T-helper 1 cell treated with Interleukin-12 subunit alpha and Interleukin-12 subunit beta and Interleukin-4 antibody, amounts not matched to agents 30 ng/mL and 1 ng/mL, for 36 hours (primary cell): ENCODE results near the gene TXNL4B. TPM values are rescaled to one million over a fixed set of nuclear protein-coding genes. Genes with fewer than 3 reads are reported as not detected.

Source experiments
- intact Hi-C: fragments of 100-400 bp; cut with micrococcal nuclease; formaldehyde crosslinking; loops from one replicate; pipeline ENCODE4 v1.15.1; 2024
- total RNA-seq: library from RNA; stranded (reverse); gene quantifications from 2 replicates; pipeline ENCODE4 v1.2.3, GENCODE V29; 2022

The TXNL4B gene
- total RNA-seq, 1 donor from 2014 or later: 17.6 TPM

DNA sequence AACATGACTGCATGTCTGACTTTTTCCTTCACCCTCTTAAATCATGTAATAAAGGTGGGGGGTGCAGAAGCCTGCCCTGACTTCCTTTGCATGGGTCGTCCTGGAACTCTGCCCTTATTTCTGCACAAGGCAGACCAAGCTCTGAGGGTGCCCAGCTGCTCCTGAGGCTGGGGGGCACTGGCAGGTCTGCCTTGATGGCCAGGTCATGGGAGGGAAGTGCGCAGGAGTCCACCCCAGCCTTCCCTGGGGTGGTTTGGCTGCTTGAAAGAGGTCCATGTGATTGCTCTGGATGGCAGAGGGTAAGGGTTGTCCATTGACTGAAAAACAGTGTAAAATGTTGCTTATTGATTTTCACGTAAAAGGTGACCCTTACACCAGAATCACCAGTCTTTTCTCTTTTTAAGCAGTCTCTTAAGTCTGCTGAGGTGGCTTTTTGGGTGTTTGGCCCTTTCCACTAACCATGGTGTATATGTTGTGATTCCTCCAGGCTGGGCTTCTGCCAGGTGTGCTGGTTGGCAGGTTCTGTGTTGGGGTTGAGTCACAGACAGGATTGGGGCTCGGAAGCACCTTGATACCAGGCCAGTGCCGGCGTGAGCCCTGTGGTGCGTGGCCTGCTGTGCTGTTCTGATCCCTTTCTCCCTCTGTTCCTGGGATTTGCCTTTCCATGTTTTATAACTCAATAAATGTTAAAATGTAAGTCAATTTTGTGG is 19.6 kb upstream of the TXNL4B start:
- intact Hi-C loops: no loop called here

DNA sequence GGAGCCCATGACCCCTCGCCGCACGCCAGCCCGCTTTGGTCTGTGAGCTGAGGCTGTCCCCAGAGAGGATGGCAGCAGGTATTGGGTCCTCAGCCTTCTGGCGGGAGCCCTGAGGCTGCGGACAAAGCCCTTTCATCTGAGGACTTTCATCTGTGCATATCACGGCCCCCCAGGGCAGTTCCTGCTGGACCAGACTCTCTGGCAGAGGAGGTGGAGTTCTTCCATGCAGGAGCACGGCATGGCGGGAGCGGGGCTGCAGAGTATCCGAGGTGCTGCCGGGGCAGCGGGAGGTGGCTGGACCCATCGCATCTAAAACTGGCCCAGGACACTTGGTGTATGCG is 19.0 kb upstream of the TXNL4B start:
- intact Hi-C loops: no loop called here

DNA sequence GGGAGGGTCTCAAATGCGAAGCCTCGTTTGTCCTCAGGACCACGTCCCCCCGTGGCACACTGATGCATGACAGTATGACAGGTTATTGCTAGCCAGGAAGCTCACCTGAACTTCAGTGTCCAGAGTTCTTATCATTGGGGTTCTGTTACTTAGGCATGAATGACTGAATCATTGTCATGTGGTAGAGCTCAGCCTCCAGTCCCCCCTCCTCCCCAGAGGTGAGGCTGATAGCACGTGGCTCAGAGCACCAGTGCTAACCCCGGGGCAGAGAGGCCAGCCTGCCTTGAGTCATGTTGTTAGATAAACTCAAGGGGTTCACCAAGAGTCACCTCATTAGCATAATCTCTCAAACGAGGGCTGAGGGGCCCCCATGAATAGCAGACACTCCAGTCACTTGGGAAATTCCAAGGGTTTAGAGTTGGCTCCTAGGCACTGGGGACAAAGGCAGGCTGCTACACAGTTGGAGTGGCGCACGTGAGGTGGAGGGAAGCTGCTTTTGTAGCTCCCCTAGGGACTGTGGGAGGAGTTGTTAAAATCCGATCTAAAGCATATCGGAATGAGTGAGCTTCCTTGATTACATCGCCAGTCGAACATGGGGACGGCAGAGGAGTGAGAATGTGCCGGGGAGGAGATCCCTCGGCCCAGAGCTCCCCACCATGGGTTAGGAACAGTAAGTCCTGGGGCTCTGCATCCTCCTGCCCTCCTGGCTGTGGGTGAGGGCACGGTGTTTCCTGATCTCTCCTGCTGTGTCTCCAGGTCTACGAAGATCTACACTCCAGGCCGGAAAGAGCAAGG is 18.4 kb upstream of the TXNL4B start:
- intact Hi-C loops: no loop called here

DNA sequence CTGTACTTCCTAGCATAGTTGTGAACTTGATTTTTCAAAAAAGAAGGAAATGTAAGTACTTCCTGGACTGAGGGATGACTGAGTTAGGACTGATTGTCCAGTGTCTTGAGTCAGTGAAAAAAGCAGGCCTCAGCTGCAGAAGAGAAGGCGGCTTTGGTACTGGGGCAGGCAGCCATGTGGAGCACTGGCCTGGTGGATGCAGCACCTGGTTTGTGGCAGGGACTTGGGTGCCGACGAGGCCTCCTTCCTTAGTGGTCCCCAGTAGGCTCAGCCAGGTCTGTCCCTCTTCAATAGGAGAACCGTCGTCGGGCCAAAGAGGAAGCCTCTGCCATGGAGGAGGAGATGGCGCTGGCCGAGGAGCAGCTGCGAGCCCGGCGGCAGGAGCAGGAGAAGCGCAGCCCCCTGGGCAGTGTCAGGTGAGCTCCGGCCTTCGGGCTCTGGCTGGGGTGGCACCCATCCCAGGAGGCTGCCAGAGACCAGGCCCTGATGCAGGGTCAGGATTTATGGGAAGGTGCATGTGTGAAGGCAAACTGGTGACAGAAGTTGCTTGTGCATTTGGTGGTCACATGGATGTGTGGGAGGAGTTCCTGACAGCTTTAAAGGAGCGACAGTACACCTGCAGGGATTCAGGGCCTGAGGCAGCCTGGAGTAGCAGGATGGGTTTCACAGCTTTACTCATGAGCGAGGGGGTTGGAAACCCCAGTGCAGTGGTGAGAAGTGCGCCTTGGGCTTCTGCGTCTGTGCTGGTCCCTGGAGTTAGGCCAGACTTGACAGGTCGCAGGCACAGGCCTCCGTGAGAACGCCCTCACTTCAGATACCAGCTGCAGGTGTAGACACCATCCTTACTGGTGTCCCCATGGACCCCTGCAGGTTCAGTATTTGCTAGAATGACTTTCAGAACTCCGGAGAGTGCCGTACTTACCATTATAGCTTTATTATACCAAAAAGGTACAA is 17.5 kb upstream of the TXNL4B start:
- intact Hi-C loops: no loop called here

DNA sequence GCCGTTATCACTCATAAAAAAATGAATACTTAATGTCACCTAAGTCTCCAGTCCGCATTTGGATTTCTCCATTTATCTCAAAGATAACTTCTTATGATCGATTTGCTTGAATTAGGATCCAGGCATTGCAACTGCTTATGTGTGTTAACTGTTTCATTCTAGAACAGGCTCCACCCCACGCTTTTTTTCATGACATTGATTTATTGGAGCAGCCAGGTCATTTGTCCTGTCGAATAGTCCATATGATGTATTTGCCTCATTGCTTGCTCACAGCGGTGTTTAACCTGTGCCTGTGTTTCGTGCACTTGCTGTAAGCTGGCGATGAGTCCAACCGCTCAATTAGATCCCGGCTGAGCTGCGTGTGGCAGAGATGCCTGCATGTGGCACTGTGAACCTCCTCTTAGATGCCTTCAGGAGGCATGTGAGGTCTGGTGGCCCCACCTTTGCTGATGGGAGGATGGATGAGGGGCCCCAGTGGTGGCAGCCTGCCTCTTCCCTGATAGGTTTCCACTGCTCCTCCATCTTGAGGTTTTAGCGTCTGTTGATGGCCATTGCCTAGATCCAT is 16.6 kb upstream of the TXNL4B start:
- intact Hi-C loops: no loop called here

DNA sequence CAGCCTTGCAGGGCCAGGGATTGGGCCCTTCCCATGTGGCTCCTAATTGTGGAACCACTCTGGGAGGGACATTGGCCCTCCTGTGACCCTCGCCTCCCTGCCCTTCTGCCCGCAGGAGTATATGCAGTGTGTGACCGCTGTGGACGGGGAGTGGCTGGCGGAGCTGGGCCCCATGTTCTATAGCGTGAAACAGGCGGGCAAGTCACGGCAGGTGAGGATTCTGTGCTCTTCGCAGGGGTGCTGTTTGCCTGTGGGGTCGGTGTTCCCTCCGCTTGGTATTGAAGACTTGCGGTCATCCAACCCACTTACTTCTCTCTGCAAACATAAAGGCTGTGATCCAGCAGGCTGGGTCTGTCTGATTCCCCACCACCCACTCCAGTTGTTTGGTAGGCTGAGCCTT is 15.9 kb upstream of the TXNL4B start:
- intact Hi-C loops: no loop called here

DNA sequence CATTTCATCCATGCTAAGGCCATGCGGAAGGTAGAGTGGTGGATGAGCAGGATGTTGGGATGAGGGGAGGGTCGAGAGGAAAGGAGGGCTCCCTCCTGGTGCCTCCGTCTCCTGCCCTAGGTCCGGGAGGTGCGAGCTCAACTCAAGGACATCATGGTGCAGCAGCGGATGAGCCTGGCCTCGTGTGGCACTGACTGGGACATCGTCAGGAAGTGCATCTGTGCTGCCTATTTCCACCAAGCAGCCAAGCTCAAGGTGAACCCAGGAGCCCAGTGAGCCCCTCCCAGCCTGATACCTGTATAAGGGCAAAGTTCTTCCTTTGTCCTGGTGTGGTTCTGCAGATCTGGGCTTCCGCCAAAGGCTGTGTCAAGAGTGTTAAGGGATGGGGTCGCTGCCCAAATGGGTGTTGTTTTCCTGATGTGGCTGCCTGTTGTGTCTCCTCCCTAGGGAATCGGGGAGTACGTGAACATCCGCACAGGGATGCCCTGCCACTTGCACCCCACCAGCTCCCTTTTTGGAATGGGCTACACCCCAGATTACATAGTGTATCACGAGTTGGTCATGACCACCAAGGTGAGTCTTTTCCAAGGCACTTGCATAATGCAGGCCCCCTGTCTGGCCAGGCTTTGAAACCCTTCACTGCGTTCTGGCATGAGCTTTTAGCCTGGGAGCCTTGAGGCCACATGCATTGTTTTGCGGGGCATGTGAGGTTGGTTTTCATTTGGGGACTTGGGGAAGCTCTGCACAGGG is 15.1 kb upstream of the TXNL4B start:
- intact Hi-C loops: no loop called here

DNA sequence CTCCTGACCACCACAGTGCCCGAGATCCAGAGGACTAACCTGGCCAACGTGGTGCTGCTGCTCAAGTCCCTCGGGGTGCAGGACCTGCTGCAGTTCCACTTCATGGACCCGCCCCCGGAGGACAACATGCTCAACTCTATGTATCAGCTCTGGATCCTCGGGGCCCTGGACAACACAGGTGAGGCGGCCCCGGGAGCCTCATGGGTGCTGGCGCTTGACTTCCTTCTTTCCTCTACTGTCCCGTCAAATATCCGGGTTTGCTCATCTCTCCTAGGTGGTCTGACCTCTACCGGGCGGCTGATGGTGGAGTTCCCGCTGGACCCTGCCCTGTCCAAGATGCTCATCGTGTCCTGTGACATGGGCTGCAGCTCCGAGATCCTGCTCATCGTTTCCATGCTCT is 14.0 kb upstream of the TXNL4B start:
- intact Hi-C loops: no loop called here

DNA sequence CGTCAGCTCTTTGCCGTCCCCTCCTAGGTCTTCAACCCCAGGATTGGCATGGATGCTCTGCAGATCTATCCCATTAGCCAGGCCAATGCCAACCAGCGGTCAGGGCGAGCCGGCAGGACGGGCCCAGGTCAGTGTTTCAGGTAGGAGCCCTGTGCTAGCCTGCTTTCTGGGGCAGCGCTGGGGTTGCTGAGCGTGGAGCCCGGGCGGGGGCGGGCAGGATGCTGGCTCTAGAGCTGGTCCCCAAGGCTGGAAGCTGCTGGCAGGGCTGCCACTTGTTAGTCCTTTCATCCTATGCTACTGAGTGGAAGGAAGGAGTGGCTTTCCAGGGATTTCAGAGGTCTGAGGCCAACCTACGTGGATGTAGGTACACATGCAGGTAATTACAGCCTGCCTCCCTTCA is 12.6 kb upstream of the TXNL4B start:
- intact Hi-C loops: no loop called here

DNA sequence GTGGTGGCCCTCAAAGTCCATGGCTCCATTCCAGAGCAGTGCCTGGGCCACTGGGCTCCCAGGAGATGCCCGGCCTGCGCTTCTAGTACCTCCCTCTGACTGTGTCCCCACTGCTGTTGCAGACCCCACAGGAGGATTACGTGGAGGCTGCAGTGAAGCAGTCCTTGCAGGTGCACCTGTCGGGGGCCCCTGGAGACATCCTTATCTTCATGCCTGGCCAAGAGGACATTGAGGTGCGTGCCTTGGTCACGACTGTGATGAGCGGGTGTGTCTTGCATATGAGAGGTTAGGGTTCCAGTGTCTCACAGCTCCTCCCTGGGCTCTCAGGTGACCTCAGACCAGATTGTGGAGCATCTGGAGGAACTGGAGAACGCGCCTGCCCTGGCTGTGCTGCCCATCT is 11.5 kb upstream of the TXNL4B start:
- intact Hi-C loops: no loop called here

DNA sequence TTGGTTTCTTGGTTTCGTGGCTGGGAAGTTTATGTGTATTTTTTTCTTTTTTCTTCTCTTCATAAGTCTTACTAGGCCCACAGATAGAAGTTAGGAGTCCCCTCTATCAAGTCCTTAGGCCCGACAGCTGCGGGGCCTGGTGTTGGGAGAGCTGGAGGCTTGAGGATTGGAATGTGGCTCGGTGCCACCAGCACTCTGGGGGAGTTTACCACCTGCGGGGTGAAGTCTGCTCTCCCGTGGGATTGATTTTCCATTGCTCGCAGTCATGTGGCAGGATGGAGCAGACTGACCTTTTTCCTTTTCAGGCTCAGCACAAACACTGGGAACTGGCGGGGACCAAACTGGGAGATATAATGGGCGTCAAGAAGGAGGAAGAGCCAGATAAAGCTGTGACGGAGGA is 7.8 kb upstream of the TXNL4B start:
- intact Hi-C loops: no loop called here

DNA sequence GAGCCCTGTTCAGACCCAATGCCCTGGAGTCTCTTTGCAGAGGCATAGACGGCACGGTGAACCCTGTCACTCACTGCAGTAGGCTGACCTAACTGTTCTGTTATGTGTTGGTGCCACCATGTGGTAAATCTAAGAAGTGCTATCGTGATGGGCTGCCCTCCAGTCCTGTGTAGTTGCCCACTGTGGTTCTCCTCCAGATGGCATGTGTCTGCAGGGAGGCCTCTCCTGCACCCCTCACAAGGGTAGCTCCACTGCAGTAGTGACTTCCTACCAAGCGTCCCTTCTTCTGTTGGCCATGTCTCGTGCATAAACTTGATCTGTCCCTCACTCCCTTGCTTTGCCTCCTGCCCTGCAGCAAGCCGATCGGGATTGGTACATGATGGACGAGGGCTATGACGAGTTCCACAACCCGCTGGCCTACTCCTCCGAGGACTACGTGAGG is 6.0 kb upstream of the TXNL4B start:
- intact Hi-C loops: loop anchor here (1.0 kb wide), 1 partner anchor 33 kb away; no protein-coding TSS in a partner anchor

DNA sequence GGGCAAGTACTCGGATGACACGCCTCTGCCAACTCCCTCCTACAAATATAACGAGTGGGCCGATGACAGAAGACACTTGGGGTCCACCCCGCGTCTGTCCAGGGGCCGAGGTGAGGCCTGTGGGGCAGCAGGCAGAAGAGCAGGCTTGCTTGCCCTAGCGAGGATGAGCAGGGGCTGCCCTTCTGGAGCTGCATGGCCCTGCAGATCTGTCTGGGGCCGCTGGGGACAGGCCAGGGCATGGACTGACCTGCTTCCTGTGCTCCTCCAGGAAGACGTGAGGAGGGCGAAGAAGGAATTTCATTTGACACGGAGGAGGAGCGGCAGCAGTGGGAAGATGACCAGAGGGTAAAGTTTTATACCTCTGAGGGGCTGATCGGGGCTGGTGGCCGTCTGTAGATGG is 5.5 kb upstream of the TXNL4B start:
- intact Hi-C loops: loop anchor here (1.0 kb wide), 1 partner anchor 33 kb away; no protein-coding TSS in a partner anchor

DNA sequence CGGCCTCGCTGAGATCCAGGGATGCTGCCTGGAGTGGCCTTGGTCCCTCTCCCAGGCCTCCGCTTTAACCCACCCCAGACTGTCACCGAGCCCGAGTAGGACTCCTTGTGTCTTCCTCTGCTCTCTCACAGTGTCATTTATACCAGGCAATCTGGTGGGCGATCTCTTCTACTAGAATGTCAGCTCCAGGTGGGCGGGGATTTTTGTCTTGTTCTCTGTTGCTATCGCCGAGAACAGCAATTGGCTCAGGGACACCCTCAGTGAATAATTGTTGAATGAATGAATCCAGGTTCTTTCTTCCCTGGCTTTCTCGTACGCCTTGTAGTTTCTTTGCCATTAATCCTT is 818 bp upstream of the TXNL4B start:
- intact Hi-C loops: no loop called here

DNA sequence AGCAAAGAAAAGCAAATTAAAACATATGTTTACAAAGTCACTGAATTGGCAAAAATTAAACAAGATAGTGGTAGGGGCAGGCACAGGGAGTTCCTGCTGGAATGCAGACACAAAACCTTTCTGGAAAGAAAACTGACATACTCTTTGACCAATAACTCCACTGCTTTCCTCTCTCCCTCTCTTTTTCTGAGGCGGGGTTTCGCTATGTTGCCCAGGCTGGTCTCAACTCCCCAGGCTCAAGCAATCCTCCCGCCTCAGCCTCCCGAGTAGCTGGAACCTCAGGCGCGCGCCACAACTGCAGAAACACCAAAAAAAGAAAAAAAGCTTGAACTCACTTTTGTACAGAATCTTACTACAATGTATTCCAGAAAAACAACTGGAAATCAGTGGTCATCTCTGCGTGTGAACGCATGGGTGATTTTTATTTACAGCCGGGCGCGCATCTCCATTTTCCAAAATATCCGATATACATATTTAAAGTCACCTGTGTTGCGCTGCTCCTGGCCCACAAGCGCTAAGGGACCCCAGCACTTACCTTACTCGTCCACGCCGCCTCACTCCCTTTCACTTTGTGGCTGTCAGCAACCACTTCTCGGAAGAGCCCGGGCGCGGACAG is 480 bp downstream of the TXNL4B start:
- intact Hi-C loops: loop anchor here (1.0 to 2.0 kb wide), 13 partner anchors 85 to 1712 kb away; partner anchors contain the start of genes AP1G1, ATXN1L, CMTR2 and DHODH

DNA sequence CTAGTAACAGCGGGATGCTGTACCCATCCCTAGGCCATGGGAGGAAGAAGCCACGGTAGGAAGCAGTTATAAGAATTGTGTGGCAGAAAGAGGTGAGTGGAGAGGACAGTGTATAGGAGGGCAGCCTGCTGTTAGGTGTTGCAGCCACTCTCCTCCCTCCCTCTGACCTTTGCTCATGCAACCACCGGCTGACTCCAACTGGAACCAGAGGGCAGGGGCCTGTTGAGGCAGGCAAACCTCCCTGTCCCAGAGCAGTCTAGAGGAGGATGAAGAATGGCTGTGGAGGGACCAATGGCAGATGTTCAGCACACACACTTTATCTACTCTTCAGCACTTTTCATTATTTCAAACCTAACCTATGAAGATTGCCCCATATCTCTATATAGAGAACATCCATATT is 2.2 kb downstream of the TXNL4B start:
- intact Hi-C loops: no loop called here

DNA sequence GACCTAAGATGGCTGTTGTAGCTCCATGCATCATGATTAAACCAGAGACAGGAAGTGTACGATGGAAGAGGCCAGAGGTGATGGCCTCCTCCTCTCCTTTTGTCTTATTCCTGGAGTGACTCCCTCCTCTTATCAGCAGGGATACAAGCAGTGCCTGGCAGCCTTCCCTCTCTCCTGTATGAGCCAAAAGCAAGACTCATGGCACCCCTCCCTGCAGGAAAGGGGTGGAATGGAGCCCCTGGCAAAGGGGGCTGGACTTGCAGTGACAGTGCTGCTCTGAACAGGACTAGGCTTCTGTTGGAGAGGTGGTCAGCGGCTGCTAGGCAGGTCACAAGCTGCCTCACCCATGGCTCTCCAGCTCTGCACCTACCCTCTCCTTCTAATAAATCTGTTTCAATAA is 8.4 kb downstream of the TXNL4B start:
- intact Hi-C loops: no loop called here

DNA sequence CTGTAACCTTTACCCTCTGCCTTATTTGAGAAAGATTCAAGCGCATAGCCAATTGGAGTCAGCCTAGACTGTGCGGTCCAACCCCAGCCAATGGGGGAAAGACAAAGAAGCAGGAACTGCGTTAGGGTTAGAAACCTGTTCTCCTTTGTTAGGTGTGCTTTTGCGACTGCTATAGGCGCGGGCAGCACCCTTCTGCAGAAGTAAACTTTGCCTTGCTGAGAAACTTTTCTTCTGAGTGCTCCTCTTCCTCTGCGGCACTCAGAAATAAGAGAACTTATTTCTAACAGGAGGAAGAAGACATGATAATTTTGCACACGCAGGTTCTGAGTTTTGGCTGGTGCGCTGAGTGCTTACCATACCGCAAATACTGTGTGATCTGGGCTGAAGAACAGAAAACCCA is 9.0 kb downstream of the TXNL4B start:
- intact Hi-C loops: no loop called here

DNA sequence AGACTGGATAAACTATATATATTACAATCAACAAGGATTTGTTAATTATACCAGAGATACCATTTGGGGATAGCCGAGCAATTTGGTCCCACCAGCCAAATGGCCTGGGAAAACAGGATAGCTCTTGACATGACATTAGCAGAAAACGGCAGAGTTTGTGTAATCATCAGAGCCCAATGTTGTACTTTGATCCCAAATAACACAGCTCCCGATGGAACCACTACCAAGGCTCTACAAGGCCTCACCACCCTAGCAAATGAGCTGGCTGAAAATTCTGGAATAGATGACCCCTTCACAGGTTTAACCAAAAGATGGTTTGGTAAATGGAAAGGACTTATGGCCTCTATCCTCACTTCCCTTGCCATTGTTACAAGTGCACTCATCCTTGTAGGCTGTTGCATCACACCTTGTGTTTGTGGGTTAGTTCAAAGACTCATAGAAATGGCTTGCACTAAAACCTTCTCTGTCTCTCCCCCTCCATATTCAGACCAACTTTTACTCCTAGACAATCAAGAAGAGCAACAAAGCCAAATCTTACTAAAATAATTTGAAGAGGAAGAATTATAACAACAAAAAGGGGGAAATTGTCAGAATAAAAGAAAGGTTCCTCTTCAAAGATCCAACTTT is 9.5 kb downstream of the TXNL4B start:
- intact Hi-C loops: no loop called here
